Measurements from ENCODE around the gene BLVRA. TPM values are rescaled to one million over a fixed set of nuclear protein-coding genes. Genes with fewer than 3 reads are reported as not detected.
"Not testable (repeated sequence)": the region's sequence is repeated elsewhere in the genome, so short reads cannot be mapped to it uniquely, and the experiment has no call there.

BLVRA gene
- total RNA-seq = 39.3 and 54.2 TPM in 2 replicates

GRCh38 chr7:43758029-43758821 lies at the start of gene BLVRA:
TSS of gene BLVRA (plus strand) at chr7:43758680. CDS start at chr7:43771159, 12,479 bp downstream.
- no peak for DNase-seq (ENCODE audit: extremely low read depth, low read depth, low spot score)

DNA sequence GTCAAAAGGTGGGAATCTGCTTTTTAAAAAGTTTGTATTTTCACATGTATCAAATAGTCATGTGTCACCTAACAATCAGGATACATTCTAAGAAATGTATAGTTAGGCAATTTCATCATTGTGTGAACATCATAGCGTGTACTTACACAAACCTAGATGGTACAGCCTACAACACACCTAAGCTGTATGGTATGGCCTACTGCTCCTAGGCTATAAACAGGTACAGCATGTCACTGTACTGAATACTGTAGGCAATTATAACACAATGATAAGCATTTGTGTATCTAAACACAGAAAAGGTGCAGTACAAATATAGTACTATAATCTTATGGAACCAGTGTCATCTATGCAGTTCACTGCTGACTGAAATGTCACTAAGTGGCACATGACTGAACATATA lies 47.0 kb upstream of the BLVRA start:
- DNase-seq (ENCODE audit: extremely low read depth, low read depth, low spot score) = no peak

GRCh38 chr7:43715966-43716365 lies 42.5 kb upstream of the BLVRA start:
- DNase-seq (ENCODE audit: extremely low read depth, low read depth, low spot score) = not testable (repeated sequence)

- no peak for DNase-seq (ENCODE audit: extremely low read depth, low read depth, low spot score)
Observed at GRCh38 chr7:43716598-43716997, 41.9 kb upstream of the BLVRA start.

DNA sequence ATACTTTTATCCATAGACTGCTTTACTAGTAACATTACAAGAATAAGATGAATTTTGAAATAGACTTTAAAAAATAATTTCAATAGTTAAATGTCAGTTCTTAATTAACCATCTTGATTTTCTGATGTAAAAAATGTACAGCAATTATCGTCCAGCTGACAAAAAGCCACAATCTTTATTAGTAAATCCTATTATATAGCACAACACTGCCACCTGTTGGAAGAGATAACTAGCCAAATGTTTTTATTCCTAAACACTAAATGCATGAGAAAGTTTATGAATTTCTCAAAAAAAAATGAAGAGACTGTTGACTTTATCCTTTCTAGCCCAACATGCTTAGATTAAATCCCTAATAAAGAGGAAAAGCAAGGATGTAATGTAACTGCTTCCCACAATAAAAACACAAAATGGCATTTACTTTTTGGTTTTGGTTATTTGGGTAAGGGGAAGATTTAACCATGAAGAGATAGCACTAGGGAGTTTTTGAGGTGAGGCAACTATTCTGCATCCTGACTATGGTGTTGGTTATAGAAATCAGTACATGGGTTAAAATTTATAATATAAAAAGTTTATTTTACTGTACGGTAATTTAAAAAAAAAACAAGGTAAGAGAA lies 37.2 kb upstream of the BLVRA start:
- peak; percentile 57 for DNase-seq (ENCODE audit: extremely low read depth, low read depth, low spot score)

GRCh38 chr7:43723007-43723341 lies 35.5 kb upstream of the BLVRA start:
- DNase-seq (ENCODE audit: extremely low read depth, low read depth, low spot score) = no peak

- DNase-seq (ENCODE audit: extremely low read depth, low read depth, low spot score) = no peak
Observed at GRCh38 chr7:43725251-43725650, 33.2 kb upstream of the BLVRA start.

GRCh38 chr7:43726466-43726865 lies 32.0 kb upstream of the BLVRA start:
- DNase-seq (ENCODE audit: extremely low read depth, low read depth, low spot score) = no peak

GRCh38 chr7:43727003-43727402 lies 31.5 kb upstream of the BLVRA start:
- no peak for DNase-seq (ENCODE audit: extremely low read depth, low read depth, low spot score)

GRCh38 chr7:43727494-43727893 lies 31.0 kb upstream of the BLVRA start:
- DNase-seq (ENCODE audit: extremely low read depth, low read depth, low spot score) = no peak

DNA sequence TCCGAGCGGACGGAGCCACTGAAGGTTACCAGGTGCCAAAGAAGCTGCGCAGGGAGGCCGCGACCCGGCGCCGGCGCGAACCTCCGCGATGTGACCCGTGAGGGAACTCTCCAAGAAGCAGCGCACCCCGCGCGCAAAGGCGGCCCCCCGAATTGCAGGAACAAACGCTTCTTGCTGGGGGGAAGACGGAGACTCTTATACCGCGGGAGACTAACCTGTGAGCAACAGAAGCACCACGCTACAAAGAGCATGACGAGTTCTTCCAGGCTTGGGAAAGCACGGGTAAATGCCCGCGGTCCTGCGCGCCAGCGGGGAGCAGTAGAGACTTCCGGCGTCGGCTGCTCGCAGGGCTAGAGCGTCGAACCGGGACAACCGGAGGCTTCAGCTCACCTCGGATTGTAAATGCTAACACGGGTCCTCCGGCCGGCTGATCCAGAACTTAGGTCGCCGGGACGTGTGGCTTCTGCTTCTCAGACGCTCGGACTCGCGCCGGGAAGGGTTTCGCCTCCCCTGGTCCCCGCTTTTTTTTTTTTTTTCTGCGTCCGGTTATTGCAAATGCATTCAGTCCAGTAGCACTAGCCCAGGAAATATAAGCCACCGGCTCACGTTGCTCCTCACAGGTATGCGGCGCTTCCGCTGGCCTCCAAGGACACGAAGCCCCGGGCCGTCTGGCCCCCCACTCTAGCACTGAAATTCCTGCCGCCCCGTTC lies 29.1 kb upstream of the BLVRA start, which contains the start of gene COA1:
COA1 (minus strand) TSS at position 310 of the 710 bp plus-strand sequence. CDS start 80,909 bp downstream, outside the sequence.
- DNase-seq (ENCODE audit: extremely low read depth, low read depth, low spot score) = peak; percentile 42

DNA sequence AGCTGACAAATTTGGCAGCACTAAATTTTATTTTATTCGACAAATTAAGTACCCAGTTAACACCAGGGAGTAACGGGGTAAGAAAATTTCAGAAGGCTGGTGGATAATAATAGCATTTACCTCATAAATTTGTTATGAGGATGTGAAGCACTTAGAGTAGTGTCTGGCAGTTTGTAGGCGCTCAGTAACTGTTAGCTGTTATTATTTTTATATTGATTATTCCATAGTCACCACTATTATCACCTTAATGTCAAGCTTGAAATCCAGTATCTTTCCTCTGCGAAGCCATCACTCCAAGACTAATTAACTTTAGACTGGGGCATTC lies 28.6 kb upstream of the BLVRA start:
- DNase-seq (ENCODE audit: extremely low read depth, low read depth, low spot score) = no peak

DNA sequence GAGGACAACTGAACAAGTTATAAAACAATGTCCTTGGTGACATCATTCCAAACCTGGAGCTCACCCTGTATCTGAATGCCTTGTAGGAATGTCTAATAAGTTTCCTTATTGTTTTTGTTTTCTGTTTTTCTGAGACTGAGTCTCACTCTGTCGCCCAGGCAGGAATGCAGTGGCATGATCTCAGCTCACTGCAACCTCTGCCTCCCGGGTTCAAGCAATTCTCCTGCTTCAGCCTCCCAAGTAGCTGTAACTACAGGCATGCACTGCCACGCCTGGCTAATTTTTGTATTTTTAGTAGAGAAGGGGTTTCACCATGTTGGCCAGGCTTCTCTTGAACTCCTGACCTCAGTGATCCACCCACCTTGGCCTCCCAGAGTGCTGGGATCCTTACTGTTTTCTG lies 27.0 kb upstream of the BLVRA start:
- DNase-seq (ENCODE audit: extremely low read depth, low read depth, low spot score) = not testable (repeated sequence)

GRCh38 chr7:43734575-43735332 lies 23.7 kb upstream of the BLVRA start:
- DNase-seq (ENCODE audit: extremely low read depth, low read depth, low spot score) = not testable (repeated sequence)

- no peak for DNase-seq (ENCODE audit: extremely low read depth, low read depth, low spot score)
Observed at GRCh38 chr7:43735403-43735801, 23.1 kb upstream of the BLVRA start.

DNA sequence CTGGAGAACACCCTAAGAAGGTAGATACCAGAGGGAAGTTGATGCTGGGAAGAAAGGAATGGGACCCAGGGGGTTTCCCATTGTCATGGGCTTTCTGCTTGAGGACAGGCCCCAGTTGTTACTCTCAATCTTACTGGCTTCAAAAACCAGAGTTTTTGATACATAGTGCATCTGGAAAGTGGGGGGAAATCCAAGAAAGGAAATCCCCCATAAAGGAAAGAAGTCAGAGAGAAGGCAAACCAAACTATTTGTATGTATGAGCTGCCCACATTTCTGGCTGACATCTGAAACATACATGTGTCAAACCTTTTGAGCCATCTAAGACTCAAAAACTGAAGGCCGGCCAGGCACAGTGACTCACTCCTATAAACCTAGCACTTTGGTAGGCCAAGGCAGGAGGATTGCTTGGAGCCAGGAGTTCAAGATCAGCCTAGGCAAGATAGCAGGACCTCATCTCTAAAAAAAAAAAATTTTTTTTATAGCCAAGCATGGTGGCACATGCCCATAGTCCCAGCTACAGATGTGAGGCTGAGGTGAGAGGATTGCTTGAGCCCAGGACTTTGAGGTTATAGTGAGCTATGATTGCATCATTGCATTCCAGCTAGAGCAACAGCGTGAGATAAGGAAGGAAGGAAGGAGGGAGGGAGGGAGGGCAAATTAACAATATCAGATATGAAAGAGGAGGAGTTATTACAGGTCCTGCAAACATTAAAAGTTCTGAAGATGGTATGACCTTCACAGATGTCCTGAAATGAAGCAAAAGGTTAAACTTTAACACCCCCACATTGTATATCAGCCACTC lies 22.5 kb upstream of the BLVRA start:
- DNase-seq (ENCODE audit: extremely low read depth, low read depth, low spot score) = no peak

DNA sequence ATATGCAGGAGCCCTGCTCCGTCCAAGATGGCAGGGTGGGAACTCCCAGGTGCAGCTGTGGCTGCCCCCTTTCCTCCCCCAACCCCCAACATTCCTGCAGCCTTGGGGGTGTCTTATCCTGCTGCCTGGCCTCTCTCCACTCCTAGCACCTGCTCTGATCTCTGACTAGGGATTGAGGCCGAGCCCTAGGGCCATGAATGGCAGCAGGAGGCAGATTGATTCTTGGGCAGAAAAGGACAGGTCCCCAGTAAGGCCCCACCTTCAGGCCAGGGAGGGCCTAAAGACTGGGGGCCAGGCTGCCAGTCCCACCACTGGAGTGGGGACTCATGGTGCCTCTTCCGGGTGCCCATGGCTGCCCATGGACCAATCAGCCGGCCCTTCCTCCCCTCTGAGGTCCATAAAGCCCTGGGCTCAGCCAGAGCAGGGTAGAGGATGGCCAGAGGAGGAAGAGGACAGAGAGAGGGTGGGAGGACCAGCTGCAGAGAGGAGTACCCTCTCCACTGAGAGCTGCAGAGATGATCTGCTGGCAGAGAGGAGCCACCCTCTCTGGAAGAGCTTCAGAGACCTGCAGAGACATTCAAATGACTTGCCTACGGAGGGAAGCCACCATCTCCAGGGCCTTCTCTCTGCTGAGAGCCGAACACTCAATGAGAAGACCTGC lies 20.9 kb upstream of the BLVRA start:
- no peak for DNase-seq (ENCODE audit: extremely low read depth, low read depth, low spot score)

GRCh38 chr7:43742692-43743091 lies 15.8 kb upstream of the BLVRA start:
- DNase-seq (ENCODE audit: extremely low read depth, low read depth, low spot score) = no peak

DNA sequence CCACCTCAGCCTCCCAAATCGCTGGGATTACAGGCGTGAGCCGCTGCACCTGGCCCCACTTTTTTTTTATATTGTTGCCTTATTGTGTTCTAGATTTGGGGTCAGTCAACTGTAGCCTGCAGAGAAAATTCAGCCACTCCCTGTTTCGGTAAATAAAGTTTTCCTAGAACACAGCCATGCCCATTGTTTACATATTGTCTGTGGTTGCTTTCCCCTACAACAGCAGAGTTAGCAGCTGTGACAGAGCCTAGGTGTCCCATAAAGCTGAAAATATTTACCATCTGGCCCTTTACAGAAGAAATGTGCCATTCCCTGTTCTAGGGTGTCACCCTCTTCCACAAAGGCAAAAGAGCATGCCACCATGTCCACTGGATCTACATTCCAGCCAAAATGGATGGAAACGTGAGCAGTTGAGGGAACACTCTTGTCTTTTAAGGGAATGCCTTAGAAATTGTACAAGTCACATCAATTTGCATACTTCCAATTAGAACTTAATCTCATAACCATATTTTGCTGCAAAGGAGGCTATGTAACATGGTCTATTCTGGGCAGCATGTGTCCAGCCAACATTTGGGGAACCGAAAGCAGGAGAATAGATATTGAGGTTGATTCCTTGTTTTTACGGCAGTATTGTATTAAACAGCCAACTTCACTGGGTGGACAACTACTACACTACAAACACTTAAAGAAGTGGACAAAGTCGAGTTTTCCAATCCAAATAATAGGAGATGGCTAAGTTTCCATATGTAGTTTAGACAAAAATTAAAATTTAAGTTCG lies 11.0 kb upstream of the BLVRA start:
- no peak for DNase-seq (ENCODE audit: extremely low read depth, low read depth, low spot score)
